ENCODE data around the gene ARHGEF39. TPM values are rescaled to one million over a fixed set of nuclear protein-coding genes. Genes with fewer than 3 reads are reported as not detected.
A peak's percentile ranks its signal among the peaks of the same experiment; 100 is the strongest.
"Not testable (repeated sequence)": the region's sequence is repeated elsewhere in the genome, so short reads cannot be mapped to it uniquely, and the experiment has no call there.

ARHGEF39 gene
- total RNA-seq, 1 donor from 2014 or later, result 0.22 TPM

- DNase-seq (ENCODE audit: missing footprints), result peak; percentile 93
- ATAC-seq, result peak; percentile 88
- intact Hi-C loops (cut with DNase I), result loop anchor here (2.0 to 5.0 kb wide), 3 partner anchors 54 to 169 kb away; partner anchors contain the start of genes FAM221B, TESK1 and TMEM8B
Observed at GRCh38 chr9:35658137-35658967, 6.6 kb downstream of the ARHGEF39 start, which contains the start of gene CCDC107. Gene CCDC107 (plus strand): TSS chr9:35658292. CDS start chr9:35658380, 88 bp downstream.

- peak; percentile 97 for ATAC-seq
- intact Hi-C loops (cut with DNase I), result loop anchor here (2.0 to 5.0 kb wide), 3 partner anchors 53 to 170 kb away; partner anchors contain the start of genes FAM221B, TESK1 and TMEM8B
- DNase-seq (ENCODE audit: missing footprints), result peak; percentile 97
Observed at GRCh38 chr9:35657546-35658136, 7.4 kb downstream of the ARHGEF39 start, which contains the start of gene RMRP. Gene RMRP (minus strand): TSS chr9:35658019.

GRCh38 chr9:35656831-35657545, 8.0 kb downstream of the ARHGEF39 start:
- DNase-seq (ENCODE audit: missing footprints) (no peak), ATAC-seq (peak; percentile 8)

GRCh38 chr9:35656348-35656747, 8.6 kb downstream of the ARHGEF39 start:
- no peak for DNase-seq (ENCODE audit: missing footprints)
- no peak for ATAC-seq
- intact Hi-C loops (cut with DNase I), result loop anchor here (5.0 kb wide), 1 partner anchor 171 kb away; the partner anchor contains the start of genes FAM221B and TMEM8B

More at GRCh38 chr9:35656831-35657545, 8.0 kb downstream of the ARHGEF39 start:
- intact Hi-C loops (cut with DNase I), result loop anchor here (5.0 kb wide), 1 partner anchor 170 kb away; the partner anchor contains the start of genes FAM221B and TMEM8B

GRCh38 chr9:35653611-35654010, 11.4 kb downstream of the ARHGEF39 start:
- DNase-seq (ENCODE audit: missing footprints) (no peak), ATAC-seq (no peak)
- intact Hi-C loops (cut with DNase I), result loop anchor here (1.0 kb wide), 1 partner anchor 101 kb away; the partner anchor contains the start of gene MSMP

- DNase-seq (ENCODE audit: missing footprints) (no peak), ATAC-seq (no peak)
- intact Hi-C loops (cut with DNase I), result loop anchor here (1.0 kb wide), 1 partner anchor 101 kb away; the partner anchor contains the start of gene MSMP
Observed at GRCh38 chr9:35652829-35653209, 12.2 kb downstream of the ARHGEF39 start.

GRCh38 chr9:35651956-35652828, 12.8 kb downstream of the ARHGEF39 start:
- intact Hi-C loops (cut with DNase I), result no loop called here

GRCh38 chr9:35650341-35651158, 14.4 kb downstream of the ARHGEF39 start, which contains the start of gene SIT1:
Gene SIT1 (minus strand): TSS chr9:35650931. CDS start chr9:35650853, 78 bp downstream.
- no peak for DNase-seq (ENCODE audit: missing footprints)
- intact Hi-C loops (cut with DNase I), result no loop called here
- ATAC-seq, result no peak

More at GRCh38 chr9:35651956-35652828, 12.8 kb downstream of the ARHGEF39 start:
- DNase-seq (ENCODE audit: missing footprints), result no peak
- ATAC-seq, result no peak

GRCh38 chr9:35649431-35650340, 15.3 kb downstream of the ARHGEF39 start:
- intact Hi-C loops (cut with DNase I), result loop anchor here (10.0 kb wide), 1 partner anchor 235 kb away; no protein-coding TSS in a partner anchor
- DNase-seq (ENCODE audit: missing footprints) (no peak), ATAC-seq (no peak)

GRCh38 chr9:35646533-35647265, 18.3 kb downstream of the ARHGEF39 start:
- ATAC-seq (peak; percentile 97), DNase-seq (ENCODE audit: missing footprints) (peak; percentile 97)
- intact Hi-C loops (cut with DNase I), result loop anchor here (2.0 to 10.0 kb wide), 2 partner anchors 42 to 238 kb away; partner anchors contain the start of gene TESK1

- DNase-seq (ENCODE audit: missing footprints) (no peak), ATAC-seq (peak; percentile 17)
- intact Hi-C loops (cut with DNase I), result loop anchor here (2.0 to 10.0 kb wide), 2 partner anchors 41 to 239 kb away; partner anchors contain the start of gene TESK1
Observed at GRCh38 chr9:35646153-35646532, 18.9 kb downstream of the ARHGEF39 start.

GRCh38 chr9:35645736-35646135, 19.3 kb downstream of the ARHGEF39 start:
- intact Hi-C loops (cut with DNase I), result loop anchor here (2.0 to 10.0 kb wide), 2 partner anchors 41 to 239 kb away; partner anchors contain the start of gene TESK1
- not testable (repeated sequence) for DNase-seq (ENCODE audit: missing footprints); ATAC-seq

- intact Hi-C loops (cut with DNase I), result loop anchor here (10.0 kb wide), 1 partner anchor 242 kb away; no protein-coding TSS in a partner anchor
- DNase-seq (ENCODE audit: missing footprints), result no peak
Observed at GRCh38 chr9:35643046-35643445, 21.9 kb downstream of the ARHGEF39 start.

GRCh38 chr9:35641478-35641877, 23.5 kb downstream of the ARHGEF39 start:
- not testable (repeated sequence) for ATAC-seq; DNase-seq (ENCODE audit: missing footprints)
- intact Hi-C loops (cut with DNase I), result loop anchor here (10.0 kb wide), 1 partner anchor 243 kb away; no protein-coding TSS in a partner anchor

More at GRCh38 chr9:35643046-35643445, 21.9 kb downstream of the ARHGEF39 start:
- no peak for ATAC-seq

Measured in Right ventricle myocardium inferior (tissue), 1 donor.